Erythroblast (primary cell): ENCODE results near the gene STK32C.

Experiments
- GATA1 ChIP-seq: IDR thresholded peaks from 2 replicates; pipeline ENCODE4 v1.6.1; 2011; ENCODE audit warnings: low read depth, mild to moderate bottlenecking, control low read depth, low read length, moderate library complexity
- POLR2A ChIP-seq: IDR thresholded peaks from 2 replicates; pipeline ENCODE4 v1.6.1; 2011; ENCODE audit warnings: mild to moderate bottlenecking, low read length

- TF ChIP-seq POLR2A (no peak), GATA1 (no peak)
These were observed 121.9 kb downstream of the STK32C start for GRCh38 chr10:132185601-132186487.
